ENCODE data around the gene STX2.

STX2 gene

DNA sequence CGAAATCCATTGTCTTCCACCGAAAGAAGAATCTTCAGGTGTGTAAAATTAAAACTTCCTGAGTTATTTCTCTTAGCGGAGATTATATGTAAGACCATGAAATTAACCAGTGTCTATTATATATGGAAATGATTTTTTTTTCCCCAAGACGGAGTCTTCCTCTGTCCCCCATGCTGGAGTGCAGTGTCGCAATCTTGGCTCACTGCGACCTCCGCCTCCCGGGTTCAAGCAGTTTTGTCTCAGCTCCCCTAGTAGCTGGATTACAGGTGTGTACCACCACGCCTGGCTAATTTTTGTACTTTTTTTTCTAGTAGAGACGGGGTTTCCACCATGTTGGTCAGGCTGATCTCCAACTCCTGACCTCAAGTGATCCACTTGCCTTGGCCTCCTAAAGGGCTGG is 35.6 kb upstream of the STX2 start:
- Histone ChIP-seq H4K20me1 (ENCODE audit: insufficient read depth) (no peaks in the 10 kb centered on the region), H2AFZ (ENCODE audit: low read depth) (no peak overlapping the region), H3K36me3 (ENCODE audit: insufficient read depth) (no peaks in the 10 kb centered on the region; the same call in 1 of the 2 replicates), H3K4me2 (no peak overlapping the region; the same call in 1 of the 2 replicates), H3K27me3 (ENCODE audit: insufficient read depth, low read depth) (no peaks in the 10 kb centered on the region), H3K4me1 (ENCODE audit: low read depth, poor library complexity, severe bottlenecking) (peaks cover 36% of the 10 kb centered on the region), H3K9ac (no peak overlapping the region), H3K79me2 (ENCODE audit: insufficient read depth, low read depth) (peaks cover 26% of the 10 kb centered on the region), H3K27ac (no peak overlapping the region), H3K4me3 (IDR thresholded peaks at IDR 0.05; ENCODE audit: insufficient read depth, low read depth, low read length) (no peak overlapping the region)
- no peak for TF ChIP-seq CTCF (conservative IDR thresholded peaks at IDR 0.05; ENCODE audit: low read depth, low read length)

- H3K4me1 ChIP-seq (ENCODE audit: low read depth, poor library complexity, severe bottlenecking), result peaks cover 36% of the 10 kb centered on the region
- H3K4me2 ChIP-seq, result peak overlapping the region; percentile 89
- no peaks in the 10 kb centered on the region; the same call in 1 of the 2 replicates for H3K36me3 ChIP-seq (ENCODE audit: insufficient read depth)
- H3K9ac ChIP-seq, result no peak overlapping the region
- TF ChIP-seq CTCF (conservative IDR thresholded peaks at IDR 0.05; ENCODE audit: low read depth, low read length), result no peak
- H3K4me3 ChIP-seq (IDR thresholded peaks at IDR 0.05; ENCODE audit: insufficient read depth, low read depth, low read length), result no peak overlapping the region
- H3K27me3 ChIP-seq (ENCODE audit: insufficient read depth, low read depth), result no peaks in the 10 kb centered on the region
- no peak overlapping the region for H2AFZ ChIP-seq (ENCODE audit: low read depth)
- H3K79me2 ChIP-seq (ENCODE audit: insufficient read depth, low read depth), result peaks cover 26% of the 10 kb centered on the region
- no peak overlapping the region for H3K27ac ChIP-seq
- no peaks in the 10 kb centered on the region for H4K20me1 ChIP-seq (ENCODE audit: insufficient read depth)
These were observed 34.8 kb upstream of the STX2 start for GRCh38 chr12:130873825-130874224.

GRCh38 chr12:130873106-130873795 is 34.2 kb upstream of the STX2 start:
- TF ChIP-seq CTCF (conservative IDR thresholded peaks at IDR 0.05; ENCODE audit: low read depth, low read length), result no peak
- H2AFZ ChIP-seq (ENCODE audit: low read depth), result no peak overlapping the region
- H3K4me3 ChIP-seq (IDR thresholded peaks at IDR 0.05; ENCODE audit: insufficient read depth, low read depth, low read length), result no peak overlapping the region
- peak overlapping the region; percentile 89 for H3K4me2 ChIP-seq
- peak overlapping the region; percentile 89 for H3K9ac ChIP-seq
- H3K79me2 ChIP-seq (ENCODE audit: insufficient read depth, low read depth), result peaks cover 26% of the 10 kb centered on the region
- H3K27me3 ChIP-seq (ENCODE audit: insufficient read depth, low read depth), result no peaks in the 10 kb centered on the region
- H3K4me1 ChIP-seq (ENCODE audit: low read depth, poor library complexity, severe bottlenecking), result peaks cover 36% of the 10 kb centered on the region
- peak overlapping the region; percentile 69 for H3K27ac ChIP-seq
- H4K20me1 ChIP-seq (ENCODE audit: insufficient read depth), result no peaks in the 10 kb centered on the region
- H3K36me3 ChIP-seq (ENCODE audit: insufficient read depth), result no peaks in the 10 kb centered on the region; the same call in 1 of the 2 replicates

DNA sequence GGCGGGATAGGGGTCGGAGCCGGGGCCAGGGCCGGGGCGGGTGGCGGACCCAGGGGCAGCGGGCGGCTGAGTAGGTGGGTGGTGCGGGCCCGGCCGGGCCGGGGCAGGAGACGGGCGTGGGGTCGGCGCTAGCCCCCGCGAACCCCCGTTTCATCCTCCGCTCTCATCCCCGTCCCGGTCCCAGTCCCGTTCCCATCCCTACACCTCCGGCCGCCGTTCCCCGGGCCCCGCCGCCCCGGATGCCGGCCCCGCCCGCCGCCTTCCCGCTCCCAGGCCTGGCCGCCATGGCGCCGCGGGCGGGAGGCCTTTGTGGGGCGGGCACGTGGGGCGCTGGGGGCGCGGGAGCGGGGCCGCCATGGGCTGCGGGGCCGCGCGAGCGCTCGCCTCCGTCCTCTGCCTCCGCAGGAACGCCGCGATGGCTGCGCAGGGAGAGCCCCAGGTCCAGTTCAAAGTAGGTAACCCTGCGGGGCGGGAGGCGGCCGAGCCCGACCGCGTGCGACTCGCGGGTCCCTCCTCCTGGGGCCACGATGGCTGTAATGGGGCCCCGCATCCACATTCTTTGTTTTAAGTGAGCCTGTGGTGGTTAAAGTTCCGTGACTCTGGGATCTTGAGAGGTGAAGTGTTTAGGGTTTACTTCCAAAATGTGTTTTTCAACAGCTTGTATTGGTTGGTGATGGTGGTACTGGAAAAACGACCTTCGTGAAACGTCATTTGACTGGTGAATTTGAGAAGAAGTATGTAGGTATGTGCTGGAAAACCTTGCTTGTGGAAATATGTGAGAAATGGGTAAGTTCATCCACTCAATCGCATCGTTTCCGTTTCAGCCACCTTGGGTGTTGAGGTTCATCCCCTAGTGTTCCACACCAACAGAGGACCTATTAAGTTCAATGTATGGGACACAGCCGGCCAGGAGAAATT is 33.4 kb upstream of the STX2 start:
- Histone ChIP-seq H4K20me1 (ENCODE audit: insufficient read depth) (no peaks in the 10 kb centered on the region), H3K4me2 (peak overlapping the region; percentile 89), H3K4me3 (IDR thresholded peaks at IDR 0.05; ENCODE audit: insufficient read depth, low read depth, low read length) (no peak overlapping the region), H3K4me1 (ENCODE audit: low read depth, poor library complexity, severe bottlenecking) (peaks cover 36% of the 10 kb centered on the region), H2AFZ (ENCODE audit: low read depth) (no peak overlapping the region), H3K27ac (peak overlapping the region; percentile 69), H3K36me3 (ENCODE audit: insufficient read depth) (no peaks in the 10 kb centered on the region; the same call in 1 of the 2 replicates), H3K79me2 (ENCODE audit: insufficient read depth, low read depth) (peaks cover 26% of the 10 kb centered on the region), H3K9ac (peak overlapping the region; percentile 89), H3K27me3 (ENCODE audit: insufficient read depth, low read depth) (no peaks in the 10 kb centered on the region)
- TF ChIP-seq CTCF (conservative IDR thresholded peaks at IDR 0.05; ENCODE audit: low read depth, low read length), result no peak

All from KMS-11 (cell line).